AG04449 (cell line): ENCODE measurements around the gene GRXCR2.

ENCODE experiments used
- CTCF ChIA-PET: fragments of 350-600 bp; formaldehyde crosslinking; extraction: SDS; loops from one replicate; lab custom pipeline; 2021; ENCODE audit warnings: antibody characterized with exemption; lab: Yijun Ruan, JAX
- POLR2A ChIA-PET: fragments of 400-600, 350-600 bp; formaldehyde crosslinking; extraction: SDS; loops from one replicate; lab custom pipeline; 2020; ENCODE audit warnings: antibody characterized with exemption, inconsistent platforms; lab: Yijun Ruan, JAX
- DNase-seq: peaks from one replicate; pipeline ENCODE4 v3.0.0-alpha.2; 2010; ENCODE audit warnings: low read depth, low spot score
- H3K4me3 ChIP-seq: 2 replicates; pipeline ENCODE4 v1.5.1; 2011; ENCODE audit warnings: low read depth, mild to moderate bottlenecking, control low read depth, low read length
- TF ChIP-seq, protein P1 (sequence below): IDR thresholded peaks from one replicate; pipeline ENCODE4 v1.5.1; 2011; ENCODE audit warnings: mild to moderate bottlenecking, moderate library complexity, low read length, control low read depth, inconsistent platforms; ENCODE audit not compliant: insufficient read depth; ENCODE audit errors: missing control alignments

Gene GRXCR2

DNA sequence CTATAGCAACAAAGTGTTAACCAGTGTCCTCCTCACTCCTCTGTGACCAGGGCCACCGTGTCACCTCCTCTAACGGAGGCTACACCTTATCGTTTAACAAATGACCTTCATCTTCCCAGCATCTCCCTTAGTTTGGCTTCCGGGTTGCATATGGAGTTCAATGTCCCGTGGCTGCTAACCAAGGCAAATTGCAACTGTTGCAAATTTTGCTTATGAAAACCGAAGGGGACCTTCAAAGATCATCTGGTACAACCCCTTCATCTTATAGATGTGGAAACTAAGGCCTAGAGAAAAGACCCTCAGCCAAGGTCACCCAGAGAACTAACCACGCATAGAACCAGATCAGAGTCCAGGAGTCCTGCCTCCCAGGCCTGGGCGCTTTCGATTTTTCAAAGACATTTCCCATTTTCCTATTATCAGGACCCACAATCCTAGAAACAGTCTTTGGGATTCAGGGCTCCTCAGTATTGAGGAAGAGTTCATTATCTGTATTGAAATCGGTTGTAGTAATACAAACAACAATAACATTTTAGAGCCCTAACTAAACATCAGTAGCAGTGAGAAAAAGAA is 39.1 kb downstream of the GRXCR2 start:
- no peak for DNase-seq
- CTCF ChIA-PET: interaction anchor here (1.0 to 15.5 kb wide), 3 partner anchors 8 to 274 kb away, joined by 3 to 190 read pairs (median 16); no protein-coding TSS in a partner anchor
- no peak overlapping the region for H3K4me3 ChIP-seq
- POLR2A ChIA-PET: no interaction called here
- TF ChIP-seq, protein P1, sequence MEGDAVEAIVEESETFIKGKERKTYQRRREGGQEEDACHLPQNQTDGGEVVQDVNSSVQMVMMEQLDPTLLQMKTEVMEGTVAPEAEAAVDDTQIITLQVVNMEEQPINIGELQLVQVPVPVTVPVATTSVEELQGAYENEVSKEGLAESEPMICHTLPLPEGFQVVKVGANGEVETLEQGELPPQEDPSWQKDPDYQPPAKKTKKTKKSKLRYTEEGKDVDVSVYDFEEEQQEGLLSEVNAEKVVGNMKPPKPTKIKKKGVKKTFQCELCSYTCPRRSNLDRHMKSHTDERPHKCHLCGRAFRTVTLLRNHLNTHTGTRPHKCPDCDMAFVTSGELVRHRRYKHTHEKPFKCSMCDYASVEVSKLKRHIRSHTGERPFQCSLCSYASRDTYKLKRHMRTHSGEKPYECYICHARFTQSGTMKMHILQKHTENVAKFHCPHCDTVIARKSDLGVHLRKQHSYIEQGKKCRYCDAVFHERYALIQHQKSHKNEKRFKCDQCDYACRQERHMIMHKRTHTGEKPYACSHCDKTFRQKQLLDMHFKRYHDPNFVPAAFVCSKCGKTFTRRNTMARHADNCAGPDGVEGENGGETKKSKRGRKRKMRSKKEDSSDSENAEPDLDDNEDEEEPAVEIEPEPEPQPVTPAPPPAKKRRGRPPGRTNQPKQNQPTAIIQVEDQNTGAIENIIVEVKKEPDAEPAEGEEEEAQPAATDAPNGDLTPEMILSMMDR: no peak

DNA sequence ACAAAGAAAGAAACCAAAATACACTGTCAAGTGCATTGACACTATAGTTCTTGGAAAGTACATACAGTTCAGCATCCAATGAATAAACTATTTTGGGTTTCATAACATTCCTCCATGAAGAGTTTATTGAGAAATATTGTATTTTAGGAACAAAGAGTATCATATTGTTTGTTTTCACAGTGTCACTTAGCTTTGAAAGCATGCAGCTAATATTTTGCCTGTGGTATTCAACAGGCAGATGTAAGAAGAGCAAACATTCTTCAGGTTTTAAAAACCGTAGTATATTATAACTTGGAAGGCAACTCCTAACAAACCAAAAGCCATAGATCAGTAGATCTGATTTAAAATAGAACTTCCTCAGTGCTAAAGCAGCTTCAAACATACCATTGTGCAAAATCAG is 42.2 kb downstream of the GRXCR2 start:
- H3K4me3 ChIP-seq: no peak overlapping the region
- TF ChIP-seq, protein P1: no peak
- DNase-seq: peak; percentile 67
- ChIA-PET POLR2A (no interaction called here), CTCF (interaction anchor here (1.0 to 15.5 kb wide), 7 partner anchors 22 to 1638 kb away, joined by 3 to 190 read pairs (median 9); no protein-coding TSS in a partner anchor)

DNA sequence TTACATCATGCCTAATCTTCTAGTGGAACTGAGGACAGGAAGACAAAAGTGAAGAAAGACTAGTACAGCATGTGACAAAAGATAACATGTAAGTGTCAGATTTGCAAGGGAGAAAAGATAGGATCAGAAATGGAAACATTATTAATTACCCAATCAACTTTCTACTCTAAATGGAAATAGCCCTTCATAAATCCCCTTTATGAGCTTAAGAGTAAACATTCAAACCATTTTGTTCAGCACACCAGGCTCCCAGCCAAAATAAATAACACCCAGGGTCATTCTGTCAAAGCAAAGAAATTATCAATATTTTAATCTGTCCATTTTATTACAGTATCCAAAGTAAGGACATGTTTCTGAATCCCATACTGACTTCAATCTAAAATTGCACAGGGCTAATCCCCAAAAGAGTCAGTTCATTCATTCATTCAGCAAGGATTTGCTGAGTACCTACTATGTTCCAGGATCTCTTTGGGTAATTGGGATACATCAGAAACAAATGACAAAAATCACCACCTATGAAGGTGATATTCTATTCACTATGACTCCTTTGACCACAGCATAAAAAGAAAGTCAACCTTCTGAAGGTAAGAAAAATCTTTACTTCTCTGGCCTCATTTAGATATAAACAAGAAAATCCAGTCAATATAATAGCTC is 43.0 kb downstream of the GRXCR2 start:
- ChIA-PET CTCF (interaction anchor here (1.0 to 15.5 kb wide), 8 partner anchors 14 to 1636 kb away, joined by 3 to 190 read pairs (median 6); no protein-coding TSS in a partner anchor), POLR2A (no interaction called here)
- no peak for DNase-seq
- no peak overlapping the region for H3K4me3 ChIP-seq
- TF ChIP-seq, protein P1: no peak

DNA sequence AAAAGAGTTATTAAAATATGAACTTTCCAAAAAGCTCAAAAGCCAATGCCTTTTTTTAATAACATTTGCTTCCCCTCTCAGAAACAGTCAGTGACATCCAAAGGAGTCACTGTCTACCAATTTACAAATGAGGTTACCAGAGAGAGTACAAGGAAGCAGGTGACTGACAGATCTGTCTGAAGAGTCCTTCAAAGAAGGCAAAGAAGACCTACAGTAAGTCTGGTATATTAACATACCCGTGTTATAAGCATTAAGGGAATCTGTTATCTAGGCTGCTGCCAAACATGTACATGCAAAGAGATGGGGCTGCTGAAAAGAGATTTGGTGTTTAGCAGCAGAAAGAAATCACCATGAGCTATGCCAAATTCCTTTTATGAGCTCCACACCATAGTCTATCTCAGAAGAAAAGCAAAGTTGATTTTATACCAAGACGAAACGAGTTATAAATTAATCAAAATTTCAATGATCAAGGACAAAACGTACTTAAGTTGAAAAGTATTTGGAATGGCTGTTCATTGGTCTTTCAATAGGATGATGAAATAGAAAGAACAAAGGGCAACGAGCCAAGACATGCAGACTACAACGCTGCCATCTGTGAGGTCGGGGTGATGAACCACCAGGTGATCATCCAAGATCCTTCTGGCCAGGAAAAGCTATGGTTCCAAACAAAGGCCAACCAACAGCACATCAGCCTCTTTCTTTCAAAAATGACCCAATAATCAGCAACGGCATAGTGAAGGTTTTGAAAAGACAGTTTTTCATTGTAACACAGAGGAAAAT is 45.7 kb downstream of the GRXCR2 start:
- TF ChIP-seq, protein P1: no peak
- POLR2A ChIA-PET: no interaction called here
- no peak overlapping the region for H3K4me3 ChIP-seq
- CTCF ChIA-PET: interaction anchor here (0.6 to 15.5 kb wide), 34 partner anchors 8 to 1647 kb away, joined by 3 to 190 read pairs (median 4); partner anchors contain the start of gene PRELID2
- no peak for DNase-seq

DNA sequence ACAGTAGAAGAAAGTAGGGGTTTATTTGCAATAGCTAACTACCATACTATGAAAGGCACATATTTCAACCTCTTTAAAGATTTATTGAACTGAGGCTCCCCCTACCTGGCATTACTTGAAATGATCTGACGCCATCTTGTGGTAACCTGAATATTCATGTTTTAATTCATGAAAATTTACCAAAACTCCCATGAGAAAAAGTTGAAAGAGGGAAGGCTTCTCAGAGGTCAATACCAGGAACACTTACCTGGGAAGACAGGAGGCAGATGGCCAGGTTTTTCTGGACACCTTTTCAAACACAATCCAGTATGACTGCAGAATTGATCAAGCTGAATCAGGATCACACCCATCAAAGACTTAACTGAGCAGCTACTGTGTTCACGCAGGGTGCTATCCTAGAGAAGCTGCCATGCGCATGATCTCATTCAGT is 47.0 kb downstream of the GRXCR2 start:
- H3K4me3 ChIP-seq: no peak overlapping the region
- ChIA-PET POLR2A (no interaction called here), CTCF (interaction anchor here (0.7 to 15.5 kb wide), 46 partner anchors 9 to 1646 kb away, joined by 3 to 190 read pairs (median 4); partner anchors contain the start of gene PRELID2)
- TF ChIP-seq, protein P1: peak; percentile 67
- DNase-seq: no peak

DNA sequence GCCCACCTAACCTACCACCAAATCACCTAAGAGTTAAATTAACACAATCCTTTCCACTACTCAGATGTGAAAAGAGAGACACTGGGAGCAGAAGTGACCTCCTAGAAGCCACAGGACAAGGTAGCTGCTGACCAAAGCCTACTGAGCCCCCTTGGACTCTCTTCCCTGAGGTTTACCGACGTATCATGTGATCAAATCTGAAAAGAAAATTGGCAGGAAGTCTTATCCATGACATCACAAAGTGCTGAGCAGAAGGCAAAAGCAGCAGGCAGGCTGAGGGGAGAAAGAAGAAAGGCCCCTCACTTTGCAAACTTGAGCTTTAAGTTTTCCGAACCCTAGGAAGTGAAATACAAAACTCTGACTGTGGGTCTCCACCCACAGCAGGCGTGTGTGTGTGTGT is 48.8 kb downstream of the GRXCR2 start:
- no peak for DNase-seq
- POLR2A ChIA-PET: no interaction called here
- CTCF ChIA-PET: interaction anchor here (1.0 to 15.5 kb wide), 6 partner anchors 8 to 1620 kb away, joined by 3 to 190 read pairs (median 34); partner anchors contain the start of gene PRELID2
- TF ChIP-seq, protein P1: no peak
- no peak overlapping the region for H3K4me3 ChIP-seq
